ENCODE data around the gene CALHM6. TPM values are rescaled to one million over a fixed set of nuclear protein-coding genes. Genes with fewer than 3 reads are reported as not detected.

The CALHM6 gene
- total and polyA plus RNA-seq, 2 of the 8 experiments (the other 6 are each of a cell fraction or from before 2014, with no cell fraction given), result 0.93 to 1.8 TPM

GRCh38 chr6:116412270-116412669 lies 48.9 kb upstream of the CALHM6 start (continued):
- TF ChIP-seq CHD7 (IDR thresholded peaks at IDR 0.05; ENCODE audit: insufficient replicate concordance, low read length) (no peak), YY1 (IDR thresholded peaks at IDR 0.05; ENCODE audit: low read depth, low read length) (no peak), SP1 (IDR thresholded peaks at IDR 0.05; ENCODE audit: low read depth, low read length) (no peak), TAF7 (optimal IDR thresholded peaks at IDR 0.05; ENCODE audit: borderline replicate concordance, low read depth, low read length) (no peak), JUND (IDR thresholded peaks at IDR 0.05; ENCODE audit: low read length) (no peak), ZNF274 (IDR thresholded peaks at IDR 0.05; ENCODE audit: borderline replicate concordance, extremely low read depth, low read length) (no peak), EP300 (IDR thresholded peaks at IDR 0.05; ENCODE audit: borderline replicate concordance in 1 of 2, low read depth in 2 of 2, low read length in 2 of 2) (no peak), POU5F1 (IDR thresholded peaks at IDR 0.05; ENCODE audit: low read depth, low read length) (no peak)

Data from H1 (cell line).